Fibroblast of the aortic adventitia (primary cell): ENCODE measurements around the gene CXCL17. TPM values are rescaled to one million over a fixed set of nuclear protein-coding genes. Genes with fewer than 3 reads are reported as not detected.

ENCODE experiments used
- DNase-seq: peaks from one replicate; pipeline ENCODE4 v3.0.0-alpha.2; 2010; ENCODE audit warnings: low read depth
- H3K4me3 ChIP-seq: 2 replicates; pipeline ENCODE4 v1.5.1; 2011; ENCODE audit warnings: low read depth, mild to moderate bottlenecking, control low read depth, low read length, moderate library complexity
- total RNA-seq: library from RNA; depleted of rRNA; stranded (reverse); fragments of >200 nt; gene quantifications from 2 replicates; pipeline ENCODE4 v1.2.3, GENCODE V29; 2012; ENCODE audit warnings: low replicate concordance
- TF ChIP-seq, protein P1 (sequence below): IDR thresholded peaks from 2 replicates; pipeline ENCODE4 v1.5.1; 2011; ENCODE audit warnings: mild to moderate bottlenecking, low read length, control low read depth, inconsistent platforms; ENCODE audit not compliant: insufficient read depth

CXCL17 gene
- total RNA-seq, 1 donor: not detected

DNA sequence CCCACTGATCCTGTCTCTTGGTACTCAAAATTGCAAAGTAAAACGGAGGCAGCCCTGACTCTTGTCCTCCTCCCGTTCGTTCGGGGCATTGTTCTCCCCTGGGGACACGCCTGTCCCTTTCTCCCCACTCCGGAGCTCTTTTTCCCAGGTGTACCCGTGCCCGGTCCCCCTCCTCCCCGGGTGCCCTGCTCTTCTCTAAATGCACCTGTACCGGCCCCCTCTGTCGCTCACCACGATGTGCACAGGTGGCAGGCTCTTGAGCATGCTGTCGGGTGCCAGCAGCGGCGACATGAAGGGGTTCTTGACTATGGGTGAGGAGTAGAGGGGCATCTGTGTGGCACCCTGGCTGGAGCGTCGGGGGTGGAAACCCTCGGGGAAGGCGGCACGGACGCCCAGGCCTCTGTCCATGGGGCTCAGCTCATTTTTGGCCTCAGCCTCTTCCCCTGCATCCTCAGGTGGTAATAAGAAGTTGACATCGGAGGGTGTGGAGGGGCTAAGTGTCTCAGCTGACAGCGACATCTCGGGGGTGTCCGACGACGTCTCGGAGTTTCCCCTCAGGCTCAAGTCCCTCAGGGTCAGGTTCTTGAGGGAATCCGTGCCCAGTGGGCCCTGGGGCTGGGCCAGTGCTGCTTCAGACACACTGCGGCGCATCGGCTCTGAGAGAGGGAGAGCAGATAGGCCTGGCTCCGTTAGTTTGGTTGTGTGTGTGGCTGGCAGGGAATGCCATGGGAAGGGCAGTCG, 40.2 kb downstream of the CXCL17 start:
- TF ChIP-seq, protein P1, sequence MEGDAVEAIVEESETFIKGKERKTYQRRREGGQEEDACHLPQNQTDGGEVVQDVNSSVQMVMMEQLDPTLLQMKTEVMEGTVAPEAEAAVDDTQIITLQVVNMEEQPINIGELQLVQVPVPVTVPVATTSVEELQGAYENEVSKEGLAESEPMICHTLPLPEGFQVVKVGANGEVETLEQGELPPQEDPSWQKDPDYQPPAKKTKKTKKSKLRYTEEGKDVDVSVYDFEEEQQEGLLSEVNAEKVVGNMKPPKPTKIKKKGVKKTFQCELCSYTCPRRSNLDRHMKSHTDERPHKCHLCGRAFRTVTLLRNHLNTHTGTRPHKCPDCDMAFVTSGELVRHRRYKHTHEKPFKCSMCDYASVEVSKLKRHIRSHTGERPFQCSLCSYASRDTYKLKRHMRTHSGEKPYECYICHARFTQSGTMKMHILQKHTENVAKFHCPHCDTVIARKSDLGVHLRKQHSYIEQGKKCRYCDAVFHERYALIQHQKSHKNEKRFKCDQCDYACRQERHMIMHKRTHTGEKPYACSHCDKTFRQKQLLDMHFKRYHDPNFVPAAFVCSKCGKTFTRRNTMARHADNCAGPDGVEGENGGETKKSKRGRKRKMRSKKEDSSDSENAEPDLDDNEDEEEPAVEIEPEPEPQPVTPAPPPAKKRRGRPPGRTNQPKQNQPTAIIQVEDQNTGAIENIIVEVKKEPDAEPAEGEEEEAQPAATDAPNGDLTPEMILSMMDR: no peak
- DNase-seq: no peak
- H3K4me3 ChIP-seq: no peak overlapping the region

DNA sequence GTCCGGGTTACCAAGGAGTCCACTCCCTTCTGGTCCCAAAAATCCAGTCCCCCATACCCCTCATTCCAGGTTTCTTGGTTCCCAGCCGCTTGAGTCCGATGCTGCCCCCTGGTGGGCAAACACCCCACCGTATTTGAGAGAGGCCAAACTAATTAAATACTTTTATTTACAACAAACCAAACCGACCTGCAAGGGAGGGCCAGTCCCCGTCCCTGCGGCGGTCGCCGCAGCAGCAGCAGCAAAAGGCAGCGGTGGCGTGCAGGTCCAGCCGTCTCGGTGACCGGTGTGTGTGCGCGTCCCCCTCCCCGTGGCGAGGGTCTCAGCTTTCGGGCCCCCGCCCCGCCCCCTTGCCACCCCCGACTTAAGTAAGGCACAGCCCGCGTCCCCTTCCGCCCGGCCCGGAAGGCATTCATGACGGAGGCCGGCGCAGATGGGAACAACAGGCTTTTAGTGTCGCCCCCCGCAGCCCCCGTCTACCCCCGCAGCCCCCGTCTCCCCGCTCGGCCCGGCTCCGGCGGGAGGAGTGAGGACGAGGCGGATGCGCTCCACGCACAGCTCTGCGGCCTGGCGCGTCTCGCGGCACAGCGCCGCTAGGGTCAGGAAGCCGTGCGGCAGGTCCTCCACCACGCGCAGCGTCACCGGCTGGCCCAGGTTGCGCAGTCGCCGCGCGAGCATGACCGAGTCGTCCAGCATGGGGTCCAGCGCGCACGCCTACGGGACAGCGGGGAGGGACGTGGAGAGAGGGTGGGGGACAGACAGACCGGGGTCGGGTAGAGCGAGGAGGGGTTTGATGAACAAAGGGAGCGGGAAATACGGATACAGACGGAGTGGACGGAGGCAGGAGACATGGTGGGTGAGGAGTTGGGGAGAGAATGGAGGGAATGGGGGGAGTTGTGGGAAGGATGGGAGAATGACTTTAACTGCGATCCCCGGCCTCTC, 41.1 kb downstream of the CXCL17 start:
- TF ChIP-seq, protein P1: peak; percentile 85
- peak; percentile 83 for DNase-seq
- peak overlapping the region; percentile 66 for H3K4me3 ChIP-seq

GRCh38 chr19:42400404-42400803, 42.3 kb downstream of the CXCL17 start:
- no peak overlapping the region for H3K4me3 ChIP-seq
- DNase-seq: no peak
- TF ChIP-seq, protein P1: no peak

DNA sequence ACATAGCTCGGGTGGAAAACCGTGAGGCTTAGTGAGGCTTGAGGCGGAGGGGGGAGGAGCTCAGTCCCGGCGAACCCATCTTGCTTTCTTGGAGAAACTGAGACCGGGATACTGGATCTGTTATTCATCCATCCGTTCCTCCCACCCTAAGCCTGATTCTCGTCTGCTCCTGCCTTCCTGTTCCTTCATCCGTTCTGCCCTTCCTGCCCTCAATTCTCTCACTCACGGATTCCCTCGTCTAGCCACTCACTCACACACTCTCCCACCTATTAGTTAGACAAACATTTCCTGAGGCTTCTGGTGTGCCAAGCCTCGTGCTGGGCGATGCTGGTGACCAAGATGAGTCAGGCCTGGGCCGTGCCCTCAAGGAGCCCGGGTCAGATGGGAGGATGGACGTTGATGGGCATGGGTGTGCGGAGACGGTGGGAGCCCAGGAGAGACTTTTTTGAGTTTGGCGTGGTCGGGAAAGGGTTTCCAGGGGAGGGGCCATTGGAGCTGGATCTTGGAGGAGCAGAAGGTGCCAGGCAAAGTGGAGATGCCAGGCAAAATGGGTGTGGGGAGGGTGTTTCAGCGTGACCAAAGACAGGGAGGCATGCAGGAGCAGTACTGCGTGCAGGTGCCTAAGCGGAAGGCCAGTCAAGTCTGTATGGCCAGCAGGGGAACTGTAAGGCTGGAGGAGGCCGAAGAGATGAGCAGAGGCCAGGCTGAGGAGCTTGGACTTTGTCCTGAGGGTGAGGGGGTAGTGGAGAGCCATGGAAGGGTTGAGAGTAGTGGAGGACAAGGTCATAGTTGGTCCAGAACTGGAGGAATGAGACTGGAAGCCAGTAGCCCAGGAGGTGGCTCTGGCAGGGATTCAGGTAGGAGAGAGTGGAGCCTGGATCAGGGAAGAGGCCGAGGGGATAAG, 45.2 kb downstream of the CXCL17 start:
- H3K4me3 ChIP-seq: peak overlapping the region; percentile 72
- no peak for DNase-seq
- TF ChIP-seq, protein P1: no peak

DNA sequence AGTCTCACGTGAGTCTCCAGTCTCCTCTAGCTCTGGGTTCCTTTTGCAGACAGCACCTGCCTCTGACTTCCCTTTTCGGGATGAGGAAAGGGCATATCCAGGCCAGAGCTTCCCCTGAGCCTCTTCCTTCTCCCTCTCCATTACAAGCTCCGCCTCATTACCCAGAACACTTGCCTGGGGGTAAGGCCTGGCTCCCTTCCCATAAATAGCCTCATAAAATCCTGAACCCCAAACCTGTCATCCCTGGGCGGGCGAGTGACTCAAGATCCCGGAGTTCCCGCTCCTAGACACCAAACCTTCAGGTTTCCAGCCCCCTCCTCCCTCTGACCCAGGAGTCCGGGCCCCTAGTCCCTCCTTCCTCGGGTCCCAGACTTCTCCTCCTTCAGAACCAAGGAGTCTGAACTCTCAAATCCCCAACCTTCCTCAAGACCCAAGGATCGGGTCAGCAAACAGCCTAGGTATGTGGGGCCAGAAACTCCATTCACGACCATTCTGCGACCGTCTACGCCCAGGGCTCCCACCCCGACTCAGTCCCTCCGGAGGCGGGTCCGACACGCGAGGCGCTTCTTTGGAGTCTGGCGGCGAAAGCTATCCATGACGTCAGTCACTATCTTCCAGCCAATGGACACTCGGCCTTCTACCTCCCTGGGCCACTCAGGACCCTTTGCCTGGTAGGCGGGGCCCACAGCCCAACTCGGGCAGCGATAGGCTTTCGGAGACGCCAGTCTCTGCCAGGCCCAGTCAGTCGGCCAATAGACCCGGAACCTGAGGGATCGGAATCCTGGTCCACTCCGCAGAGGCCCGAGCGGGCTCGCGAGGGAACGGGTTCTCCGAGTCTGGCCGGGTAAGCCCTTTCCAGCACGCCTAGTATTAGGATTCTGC, 46.1 kb downstream of the CXCL17 start:
- H3K4me3 ChIP-seq: peak overlapping the region; percentile 72
- DNase-seq: peak; percentile 99
- TF ChIP-seq, protein P1: no peak

- TF ChIP-seq, protein P1: no peak
- no peak overlapping the region for H3K4me3 ChIP-seq
- DNase-seq: no peak
These were observed 48.0 kb downstream of the CXCL17 start for GRCh38 chr19:42394751-42395150.
